Measurements from ENCODE around the gene OXER1.

Gene OXER1

GRCh38 chr2:42758751-42759150 lies 5.2 kb downstream of the OXER1 start:
- no peak for DNase-seq (ENCODE audit: low spot score)
- TF ChIP-seq CTCF (IDR thresholded peaks at IDR 0.05; ENCODE audit: extremely low read depth, insufficient read depth, missing control alignments) = no peak
- in situ Hi-C loops (cut with MboI; ENCODE audit: low pct_unique_long_range_greater_than_20kb, low sequenced_read_pairs, unreplicated experiment) = no loop called here

- DNase-seq (ENCODE audit: low spot score) = no peak
- TF ChIP-seq CTCF (IDR thresholded peaks at IDR 0.05; ENCODE audit: extremely low read depth, insufficient read depth, missing control alignments) = no peak
- in situ Hi-C loops (cut with MboI; ENCODE audit: low pct_unique_long_range_greater_than_20kb, low sequenced_read_pairs, unreplicated experiment) = no loop called here
Observed at GRCh38 chr2:42757981-42758740, 5.8 kb downstream of the OXER1 start.

- in situ Hi-C loops (cut with MboI; ENCODE audit: low pct_unique_long_range_greater_than_20kb, low sequenced_read_pairs, unreplicated experiment) = no loop called here
- DNase-seq (ENCODE audit: low spot score) = no peak
- no peak for TF ChIP-seq CTCF (IDR thresholded peaks at IDR 0.05; ENCODE audit: extremely low read depth, insufficient read depth, missing control alignments)
Observed at GRCh38 chr2:42756966-42757513, 6.9 kb downstream of the OXER1 start.

GRCh38 chr2:42756150-42756775 lies 7.7 kb downstream of the OXER1 start:
- in situ Hi-C loops (cut with MboI; ENCODE audit: low pct_unique_long_range_greater_than_20kb, low sequenced_read_pairs, unreplicated experiment) = no loop called here
- no peak for TF ChIP-seq CTCF (IDR thresholded peaks at IDR 0.05; ENCODE audit: extremely low read depth, insufficient read depth, missing control alignments)
- no peak for DNase-seq (ENCODE audit: low spot score)

- DNase-seq (ENCODE audit: low spot score) = peak; percentile 30
- no peak for TF ChIP-seq CTCF (IDR thresholded peaks at IDR 0.05; ENCODE audit: extremely low read depth, insufficient read depth, missing control alignments)
- in situ Hi-C loops (cut with MboI; ENCODE audit: low pct_unique_long_range_greater_than_20kb, low sequenced_read_pairs, unreplicated experiment) = no loop called here
Observed at GRCh38 chr2:42755191-42755880, 8.6 kb downstream of the OXER1 start.

GRCh38 chr2:42754776-42755140 lies 9.2 kb downstream of the OXER1 start:
- TF ChIP-seq CTCF (IDR thresholded peaks at IDR 0.05; ENCODE audit: extremely low read depth, insufficient read depth, missing control alignments) = no peak
- in situ Hi-C loops (cut with MboI; ENCODE audit: low pct_unique_long_range_greater_than_20kb, low sequenced_read_pairs, unreplicated experiment) = no loop called here
- no peak for DNase-seq (ENCODE audit: low spot score)
